NCI-H82 treated with DMSO at 0.1 percent for 48 hours (cell line): Measurements from ENCODE around the gene ETHE1.
A peak's percentile ranks its signal among the peaks of the same experiment; 100 is the strongest.

ENCODE experiments used
- DNase-seq: peaks from one replicate; lab custom pipeline; 2025; ENCODE audit not compliant: unreplicated experiment; lab: John Stamatoyannopoulos, UW

The ETHE1 gene, protein sequence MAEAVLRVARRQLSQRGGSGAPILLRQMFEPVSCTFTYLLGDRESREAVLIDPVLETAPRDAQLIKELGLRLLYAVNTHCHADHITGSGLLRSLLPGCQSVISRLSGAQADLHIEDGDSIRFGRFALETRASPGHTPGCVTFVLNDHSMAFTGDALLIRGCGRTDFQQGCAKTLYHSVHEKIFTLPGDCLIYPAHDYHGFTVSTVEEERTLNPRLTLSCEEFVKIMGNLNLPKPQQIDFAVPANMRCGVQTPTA

DNA sequence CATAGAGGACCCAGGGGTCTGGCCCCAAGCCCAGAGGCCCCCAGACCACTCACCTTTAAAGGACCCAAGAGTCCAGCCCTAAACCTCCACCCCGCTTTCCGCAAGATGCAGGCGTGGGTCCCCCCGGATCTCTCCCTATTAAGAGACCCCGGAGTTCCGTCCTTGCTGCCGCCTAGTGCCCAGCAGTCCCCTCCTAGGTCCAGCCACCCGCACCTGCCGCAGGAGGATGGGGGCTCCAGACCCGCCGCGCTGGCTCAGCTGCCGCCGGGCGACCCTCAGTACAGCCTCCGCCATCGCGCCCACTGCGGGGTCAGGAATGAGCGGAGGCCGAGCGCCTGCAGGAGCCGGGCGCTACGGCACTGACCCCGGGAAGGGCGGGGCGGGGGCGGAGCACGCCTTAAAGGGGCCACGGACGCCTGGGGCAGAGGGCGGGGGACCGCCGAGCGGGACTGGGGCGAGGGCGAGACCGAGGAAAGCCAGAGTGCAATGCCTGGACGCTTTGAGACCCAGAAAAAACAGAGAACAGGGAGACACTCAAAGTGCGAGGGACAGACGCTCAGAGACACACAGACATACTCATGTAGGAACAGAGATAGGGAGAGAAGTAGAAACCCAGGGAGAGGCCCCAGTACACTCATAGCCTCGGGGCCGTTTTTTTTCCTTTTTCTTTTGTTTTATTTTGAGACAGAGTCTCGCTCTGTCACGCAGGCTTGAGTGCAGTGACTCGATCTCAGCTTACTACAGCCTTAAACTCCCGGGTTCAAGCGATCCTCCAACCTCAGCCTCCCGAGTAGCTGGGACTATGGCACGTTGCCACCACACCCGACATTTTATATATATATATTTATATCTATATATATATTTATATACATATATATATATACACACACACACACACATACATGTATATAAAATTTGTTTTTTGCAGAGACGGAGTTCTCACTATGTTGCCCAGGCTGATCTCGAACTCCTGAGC lies at the start of gene ETHE1:
Gene ETHE1, minus strand, starts transcription at position 318 of the 976 bp plus-strand sequence. Its CDS starts 24 bp downstream, at position 294.
- DNase-seq = peak; percentile 52

DNA sequence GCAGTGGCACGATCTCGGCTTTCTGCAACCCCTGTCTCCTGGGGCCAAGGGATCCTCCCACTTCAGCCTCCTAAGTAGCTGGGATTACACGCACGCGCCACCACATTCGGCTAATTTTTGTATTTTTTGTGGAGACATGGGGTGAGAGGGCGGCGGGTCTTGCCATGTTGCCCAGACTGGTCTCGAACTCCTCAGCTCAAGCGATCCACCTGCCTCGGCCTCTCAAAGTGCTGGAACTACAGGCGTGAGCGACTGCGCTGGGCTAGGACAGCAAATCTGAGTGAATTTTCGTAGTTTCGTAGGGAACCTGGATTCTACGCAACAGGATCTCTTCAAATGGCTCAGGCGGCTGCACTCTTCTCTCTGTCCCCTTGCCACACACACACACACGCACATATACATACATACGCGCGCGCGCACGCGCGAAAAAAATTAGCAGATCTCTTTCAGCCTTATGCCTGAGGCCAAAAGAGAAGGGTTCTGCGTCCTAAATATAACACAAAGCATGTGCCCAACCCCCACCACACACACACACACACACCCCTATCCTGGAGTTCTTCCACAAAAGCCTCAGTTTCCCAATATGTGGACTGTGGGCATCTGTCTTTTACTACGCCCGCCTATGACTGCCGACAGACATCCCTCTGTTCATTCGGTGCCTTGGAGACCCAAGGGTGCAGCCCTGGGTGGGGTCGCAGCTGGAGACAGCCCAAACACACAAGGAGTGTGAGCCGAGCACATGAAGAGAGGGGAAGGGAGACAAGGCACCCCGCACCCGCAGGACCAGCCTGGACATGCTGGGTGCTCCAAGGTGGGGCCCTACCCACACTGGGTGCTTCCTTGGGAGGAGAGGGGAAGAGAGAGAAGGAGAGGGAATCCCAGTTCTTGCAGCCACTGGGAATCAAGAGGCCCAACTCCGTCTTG lies 49.2 kb upstream of the ETHE1 start:
- DNase-seq = no peak

DNA sequence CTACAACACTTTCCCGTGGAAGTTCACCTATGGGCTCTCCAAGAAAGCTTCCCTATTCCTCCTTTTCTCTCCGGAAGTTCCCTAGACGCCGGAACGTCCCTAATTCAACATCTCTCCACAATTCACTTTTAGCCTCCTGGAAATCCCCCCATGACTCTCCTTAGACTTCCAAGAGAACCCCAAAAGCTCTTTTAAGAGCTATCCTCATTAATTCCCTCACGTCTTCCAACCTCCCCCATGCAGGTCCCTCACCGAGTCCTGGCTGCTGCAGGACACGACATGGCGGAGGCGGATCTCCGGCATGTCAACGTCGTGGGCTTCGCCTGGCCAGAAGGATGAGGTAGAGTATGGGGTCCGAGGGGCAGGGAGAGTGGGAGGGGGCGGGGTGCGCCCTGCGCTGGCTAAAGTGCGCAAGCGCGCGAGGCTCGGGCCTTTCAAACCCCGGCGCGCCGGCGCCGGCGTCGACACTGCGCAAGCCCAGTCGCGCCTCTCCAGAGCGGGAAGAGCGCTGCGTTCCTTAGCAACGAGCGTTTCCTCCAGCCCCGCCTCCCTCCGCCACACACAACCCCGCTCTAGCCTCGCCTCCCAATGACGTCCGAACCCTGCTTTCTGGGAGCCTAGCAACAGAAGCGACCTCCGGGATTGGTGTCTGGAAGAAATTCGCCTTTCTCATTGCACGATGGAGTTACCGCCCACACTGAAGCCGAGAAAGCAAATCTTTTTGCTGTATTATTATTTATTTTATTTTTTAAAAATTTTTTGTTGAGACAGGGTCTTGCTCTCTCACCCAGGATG lies 48.4 kb upstream of the ETHE1 start, which contains the start of the genes PINLYP and XRCC1:
Gene PINLYP, plus strand, starts transcription at position 646 of the 795 bp plus-strand sequence. CDS start 1,391 bp downstream, outside the sequence.
Gene XRCC1, minus strand, starts transcription at position 372 of the 795 bp plus-strand sequence. Its CDS starts 69 bp downstream, at position 303.
- peak; percentile 96 for DNase-seq

DNA sequence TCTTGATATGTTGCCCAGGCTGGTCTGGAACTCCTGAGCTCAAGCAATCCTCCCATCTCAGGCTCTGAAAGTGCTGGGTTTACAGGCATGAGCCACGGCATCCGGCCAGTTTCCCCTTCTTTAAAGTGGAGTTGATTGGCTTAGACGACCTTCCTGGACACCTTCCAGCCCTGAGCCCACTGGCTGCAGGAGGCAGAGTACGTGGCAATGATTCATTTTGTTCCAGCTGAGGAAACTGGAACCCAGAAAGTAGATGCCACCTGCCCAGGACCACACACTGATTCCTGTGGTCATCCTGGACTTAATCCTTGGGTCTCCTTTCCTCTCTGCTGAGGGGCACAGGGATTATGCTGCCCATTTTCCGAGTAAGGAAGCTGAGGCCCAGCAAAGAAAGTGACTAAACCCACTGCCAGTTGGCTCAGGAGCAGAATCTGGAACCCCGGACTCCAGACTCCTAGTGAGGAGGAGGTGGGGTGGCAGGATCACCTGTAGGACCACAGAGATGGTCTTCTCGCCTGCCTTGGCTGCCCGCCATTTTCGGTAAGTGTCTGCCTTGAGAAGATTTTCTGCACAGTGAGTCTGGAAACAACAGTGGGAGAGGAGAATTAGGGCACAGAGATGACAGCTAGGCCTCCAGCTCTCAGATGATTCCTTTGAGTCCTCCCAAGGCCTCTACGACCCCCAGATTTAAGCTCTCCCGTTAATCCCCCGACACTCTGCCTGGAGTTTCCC lies 47.6 kb upstream of the ETHE1 start:
- peak; percentile 33 for DNase-seq

DNA sequence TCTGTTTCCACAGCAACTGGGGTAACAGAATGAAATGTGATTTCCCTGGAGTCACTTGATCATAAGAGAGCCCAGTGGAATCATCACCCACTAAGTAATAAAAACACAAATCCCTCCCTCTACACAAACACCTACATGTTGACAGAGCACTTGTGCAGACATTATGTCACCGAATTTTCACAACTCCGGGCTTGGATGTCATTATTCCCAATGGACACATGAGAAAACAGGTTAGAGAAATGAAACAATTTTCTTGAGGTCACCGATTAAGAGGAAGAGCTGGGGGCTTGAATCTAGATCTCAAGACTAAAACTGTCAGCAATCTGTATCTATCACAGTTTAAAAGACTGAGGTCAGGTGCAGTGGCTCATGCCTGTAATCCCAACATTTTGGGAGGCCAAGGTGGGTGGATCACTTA lies 45.2 kb upstream of the ETHE1 start:
- no peak for DNase-seq

DNA sequence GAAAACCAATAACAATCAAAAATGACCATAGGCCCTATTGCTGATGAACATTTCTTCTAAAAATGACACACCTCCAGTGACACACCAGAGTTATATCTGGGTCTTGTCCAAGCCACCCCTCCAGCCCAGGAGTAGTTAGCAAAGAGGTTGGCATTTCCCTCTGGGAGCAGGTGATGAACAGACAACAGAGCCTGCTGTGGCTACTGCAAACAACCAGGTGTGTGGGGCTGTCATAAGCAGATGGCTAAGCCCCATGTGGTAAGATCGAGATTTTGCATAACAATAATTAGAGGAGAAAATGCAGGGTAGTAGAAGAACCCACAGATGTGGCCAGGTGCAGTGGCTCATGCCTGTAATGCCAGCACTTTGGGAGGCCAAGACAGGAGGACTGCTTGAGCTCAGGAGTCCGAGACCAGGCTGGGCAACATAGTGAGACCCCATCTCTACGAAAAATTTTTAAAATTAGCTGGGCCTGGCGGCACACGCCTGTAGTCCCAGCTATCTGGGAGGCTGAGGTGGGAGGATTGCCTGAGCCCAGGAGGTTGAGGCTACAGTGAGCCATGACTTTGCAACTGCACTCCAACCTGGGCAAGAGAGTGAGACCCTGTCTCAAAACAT lies 43.3 kb upstream of the ETHE1 start:
- DNase-seq = no peak

DNA sequence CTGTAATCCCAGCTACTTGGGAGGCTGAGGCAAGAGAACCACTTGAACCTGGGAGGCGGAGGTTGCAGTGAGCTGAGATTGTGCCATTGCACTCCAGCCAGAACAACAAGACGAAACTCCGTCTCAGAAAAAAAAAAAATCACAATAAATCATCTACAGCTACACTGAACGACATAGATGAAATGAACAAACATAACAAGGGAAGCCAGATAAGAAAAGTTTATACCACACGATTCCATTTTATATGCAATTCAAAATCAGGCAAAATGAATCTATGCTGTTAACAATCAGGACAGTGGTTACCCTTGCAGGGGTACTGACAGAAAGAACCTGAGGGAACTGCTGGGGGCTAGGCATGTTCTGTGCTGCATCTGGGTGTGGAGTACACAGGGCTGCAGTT lies 42.7 kb upstream of the ETHE1 start:
- no peak for DNase-seq

DNA sequence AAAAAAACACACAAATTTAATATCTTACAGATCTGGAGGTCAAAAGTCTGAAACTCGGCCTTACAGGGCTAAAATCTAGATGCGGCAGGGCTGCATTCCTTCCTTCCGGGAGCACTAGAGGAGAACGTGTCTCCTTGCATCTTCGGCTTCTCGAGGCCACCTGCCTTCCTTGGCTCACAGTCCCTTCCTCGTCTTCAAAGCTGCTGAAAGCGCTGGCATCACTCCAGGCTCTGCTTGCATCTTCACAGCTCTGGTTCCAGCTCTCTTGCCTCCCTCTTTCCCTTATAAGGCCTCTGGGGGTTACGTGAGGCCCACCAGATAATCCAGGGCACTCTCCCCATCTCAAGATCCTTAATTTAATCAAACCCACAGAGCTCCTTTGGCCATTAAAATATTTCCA lies 37.8 kb upstream of the ETHE1 start:
- no peak for DNase-seq

DNA sequence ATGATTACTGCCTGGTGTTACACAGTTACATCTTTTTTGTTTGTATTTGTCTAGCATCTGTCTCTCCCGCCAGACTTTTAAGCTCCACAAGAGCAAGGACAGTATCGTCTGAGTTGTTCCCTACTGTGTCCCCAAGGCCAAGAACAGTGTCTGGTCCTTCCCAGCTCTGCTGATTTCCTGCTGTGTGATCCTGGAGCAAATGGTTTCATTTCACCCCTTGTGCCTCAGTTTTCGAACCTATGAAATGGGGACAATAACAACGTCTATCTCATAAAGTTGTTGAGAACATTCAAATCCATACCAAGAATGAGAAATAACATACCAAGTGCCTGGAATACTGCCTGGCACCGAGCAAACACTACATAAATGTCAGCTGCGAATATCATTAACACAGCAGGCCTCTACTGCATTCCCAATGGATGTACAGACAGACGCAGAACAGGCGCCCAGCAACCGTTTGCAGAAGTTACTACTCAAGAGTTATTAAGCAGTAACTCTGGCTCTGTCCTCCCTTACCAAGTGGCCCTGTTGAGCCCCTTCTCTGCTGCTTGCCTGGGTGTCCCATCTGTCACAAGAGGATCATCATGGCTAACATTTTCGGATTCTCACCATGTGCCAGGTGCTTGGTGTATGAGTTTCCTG lies 36.9 kb upstream of the ETHE1 start:
- no peak for DNase-seq

DNA sequence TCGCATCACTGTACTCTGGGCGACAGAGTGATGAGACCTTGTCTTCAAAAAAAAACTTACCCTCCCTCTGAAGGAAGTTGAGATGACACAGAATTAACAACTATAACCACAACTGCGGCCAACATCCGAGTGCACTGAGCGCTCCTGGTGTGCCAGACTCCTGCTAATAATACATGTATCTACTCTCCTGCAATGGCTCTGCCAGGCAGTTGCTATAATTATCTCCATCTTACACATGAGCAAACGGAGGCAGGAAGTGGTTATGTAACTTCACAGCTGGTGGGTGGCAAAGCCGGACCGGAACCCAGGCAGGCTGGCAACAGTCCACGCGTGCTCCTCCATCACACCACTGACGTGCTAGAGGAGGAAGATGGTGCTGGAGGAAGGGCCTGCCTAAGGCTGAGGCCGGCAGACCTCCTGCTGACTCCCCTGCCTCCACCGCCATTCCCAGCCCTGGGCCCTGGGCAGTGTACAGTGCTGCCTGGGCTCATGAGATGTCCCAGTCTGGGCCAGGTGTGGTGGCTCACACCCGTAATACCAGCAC lies 35.8 kb upstream of the ETHE1 start:
- no peak for DNase-seq

DNA sequence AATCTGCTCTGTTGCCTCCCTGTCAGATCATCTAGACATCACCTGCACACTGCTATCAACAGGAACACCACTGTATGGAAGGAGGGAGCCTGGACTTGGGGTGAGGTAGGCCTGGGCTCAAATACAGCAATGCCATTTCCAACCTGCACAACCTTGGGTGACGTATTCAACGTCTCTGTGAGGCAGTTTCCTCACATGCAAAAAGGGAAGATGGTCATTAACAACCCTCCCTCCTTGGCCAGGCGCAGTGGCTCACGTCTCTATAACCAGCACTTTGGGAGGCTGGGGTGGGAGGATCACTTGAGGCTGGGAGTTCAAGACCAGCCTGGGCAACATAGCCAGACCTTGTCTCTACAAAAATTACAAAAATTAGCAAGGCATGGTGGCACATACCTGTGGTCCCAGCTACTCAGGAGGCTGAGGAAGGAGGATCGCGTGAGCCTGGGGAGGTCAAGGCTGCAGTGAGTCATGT lies 35.3 kb upstream of the ETHE1 start:
- no peak for DNase-seq

DNA sequence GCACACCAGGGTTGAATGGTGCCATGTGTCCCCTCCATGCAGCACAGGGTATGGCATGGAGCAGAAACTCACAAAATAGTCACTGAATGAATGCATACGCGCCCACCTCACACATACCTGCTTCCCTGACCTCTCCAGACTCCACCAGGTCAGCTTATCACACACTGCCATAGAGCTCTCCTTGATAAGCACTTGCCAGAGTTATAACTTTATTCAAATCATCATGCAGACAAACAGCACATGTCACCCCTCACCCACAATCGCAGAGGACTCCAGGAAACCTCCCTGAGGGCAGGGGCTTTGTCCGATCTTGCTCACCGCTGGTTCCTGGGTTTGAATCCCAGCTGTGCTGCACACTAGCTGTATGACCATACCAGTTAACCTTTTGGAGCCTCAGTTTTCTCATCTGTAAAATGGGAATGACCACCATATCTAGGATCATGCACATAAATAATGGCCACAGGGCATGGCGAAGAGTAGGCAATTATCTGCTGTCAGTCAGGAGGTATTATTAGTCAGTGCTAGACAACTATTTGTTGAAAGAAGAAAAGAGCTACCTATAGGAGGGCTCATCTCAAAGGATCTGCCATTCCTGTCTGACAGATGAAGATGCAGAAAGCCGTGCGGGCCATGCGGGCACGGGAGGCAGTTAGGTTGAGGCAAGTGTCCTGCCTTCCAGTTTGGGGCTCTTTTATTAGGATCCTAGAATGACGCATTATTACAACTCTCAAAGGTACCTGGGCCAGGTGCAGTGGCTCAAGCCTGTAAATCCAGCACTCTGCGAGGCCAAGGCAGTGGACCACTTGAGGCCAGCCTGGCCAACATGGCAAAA lies 34.4 kb upstream of the ETHE1 start:
- DNase-seq = no peak

DNA sequence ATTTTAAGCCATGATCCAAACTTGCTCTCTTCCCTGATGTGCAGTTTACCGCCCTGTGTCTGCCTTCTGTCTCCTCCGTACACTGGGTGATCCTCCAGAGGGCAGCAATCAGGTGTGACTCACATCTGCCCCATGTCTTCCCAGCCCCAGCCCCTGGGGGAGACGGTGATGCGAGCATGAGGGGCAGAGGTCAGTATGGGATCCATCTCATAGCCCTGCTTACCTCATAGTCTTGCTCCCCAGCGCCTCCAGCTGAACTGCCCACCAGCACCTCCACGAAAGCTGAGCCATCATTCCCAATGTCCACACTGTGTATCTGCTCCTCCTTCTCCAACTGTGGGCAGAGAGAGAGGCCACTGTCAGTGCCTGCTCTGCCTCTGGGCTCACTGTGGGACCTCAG lies 33.7 kb upstream of the ETHE1 start:
- no peak for DNase-seq

DNA sequence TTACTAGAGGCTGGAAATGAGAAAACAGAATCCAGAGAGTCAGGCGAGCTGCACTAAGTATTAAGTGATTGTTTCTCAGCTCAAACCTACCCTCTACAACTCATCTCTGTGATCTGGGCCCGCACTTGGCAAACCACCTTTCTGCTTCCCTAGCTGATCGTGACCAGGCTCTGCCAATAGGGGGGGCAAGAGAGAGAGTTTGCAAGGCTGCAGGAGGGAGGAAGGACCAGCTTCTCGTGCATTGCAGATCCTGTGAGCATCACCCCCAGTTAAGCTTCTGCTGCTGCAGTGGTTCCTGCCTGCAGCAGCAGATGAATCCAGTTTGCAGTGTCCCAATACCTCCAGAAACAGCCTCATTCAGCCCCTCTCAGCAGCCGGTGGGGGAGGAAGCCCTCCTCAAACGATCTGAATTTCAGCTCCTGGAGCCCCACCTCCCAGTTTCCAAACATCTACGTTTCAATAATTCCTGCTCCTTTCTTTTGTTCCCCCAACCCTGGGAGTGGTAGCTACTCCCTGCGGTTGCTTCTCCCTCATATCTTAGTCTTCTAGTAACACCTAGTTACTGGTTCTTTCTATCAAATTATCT lies 28.3 kb upstream of the ETHE1 start:
- DNase-seq = peak; percentile 51

DNA sequence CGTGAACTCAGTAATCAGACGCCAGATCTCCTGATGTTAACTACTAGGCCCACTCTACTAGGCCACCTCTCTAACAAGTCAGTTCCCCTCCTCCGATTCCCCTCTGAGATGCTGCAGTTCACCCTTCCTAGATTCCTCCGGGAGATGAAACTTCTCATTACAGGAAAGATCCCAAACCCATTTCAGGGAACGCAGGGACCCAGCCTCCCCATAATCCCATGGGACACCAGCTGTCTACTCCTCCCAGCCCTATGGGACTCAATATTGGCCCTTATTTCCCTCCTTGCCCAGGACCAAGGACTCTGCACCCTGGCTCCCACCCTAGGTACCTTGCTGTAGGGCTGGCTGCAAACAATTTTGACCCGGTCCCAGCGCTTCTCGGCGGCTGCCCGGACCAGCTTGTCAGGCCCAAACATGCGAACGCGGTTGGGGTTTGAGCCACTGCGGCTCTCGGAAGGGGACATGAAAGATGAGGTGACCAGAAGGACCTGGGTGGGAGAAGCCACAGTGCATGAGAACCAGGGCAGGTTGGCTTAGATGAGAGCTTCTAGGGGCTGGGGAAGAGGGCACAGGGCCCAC lies 27.4 kb upstream of the ETHE1 start:
- no peak for DNase-seq

DNA sequence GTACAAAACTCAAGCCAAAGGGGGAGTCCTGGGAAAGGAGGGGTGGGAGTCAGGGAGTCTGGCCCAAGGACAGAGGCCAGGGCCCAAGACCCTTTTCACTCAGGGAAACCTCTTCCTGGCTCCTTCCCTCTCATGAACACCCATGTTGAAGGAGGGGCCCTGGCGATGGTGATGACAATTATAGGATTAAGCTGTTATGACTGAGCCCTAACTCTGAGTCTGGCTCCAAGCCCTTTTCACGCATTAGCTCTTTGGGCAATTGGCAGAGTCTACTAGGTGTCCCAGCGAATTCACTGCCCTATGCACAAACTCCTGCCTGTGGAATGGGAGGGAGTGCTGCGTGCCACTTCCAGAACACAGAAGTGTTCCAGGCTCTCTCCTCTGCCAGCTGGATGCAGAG lies 26.7 kb upstream of the ETHE1 start:
- DNase-seq = peak; percentile 80
